Activated gamma-delta T cell treated with anti-CD3 and anti-CD28 coated beads, Interleukin-2, amount 50 U/mL, for 16 hours (primary cell): Measurements from ENCODE around the gene TPMT.
"Not testable (repeated sequence)": the region's sequence is repeated elsewhere in the genome, so short reads cannot be mapped to it uniquely, and the experiment has no call there.

Experiments
- DNase-seq: peaks from one replicate; pipeline ENCODE4 v3.0.0-alpha.2; 2020; ENCODE audit warnings: low read depth

TPMT gene

DNA sequence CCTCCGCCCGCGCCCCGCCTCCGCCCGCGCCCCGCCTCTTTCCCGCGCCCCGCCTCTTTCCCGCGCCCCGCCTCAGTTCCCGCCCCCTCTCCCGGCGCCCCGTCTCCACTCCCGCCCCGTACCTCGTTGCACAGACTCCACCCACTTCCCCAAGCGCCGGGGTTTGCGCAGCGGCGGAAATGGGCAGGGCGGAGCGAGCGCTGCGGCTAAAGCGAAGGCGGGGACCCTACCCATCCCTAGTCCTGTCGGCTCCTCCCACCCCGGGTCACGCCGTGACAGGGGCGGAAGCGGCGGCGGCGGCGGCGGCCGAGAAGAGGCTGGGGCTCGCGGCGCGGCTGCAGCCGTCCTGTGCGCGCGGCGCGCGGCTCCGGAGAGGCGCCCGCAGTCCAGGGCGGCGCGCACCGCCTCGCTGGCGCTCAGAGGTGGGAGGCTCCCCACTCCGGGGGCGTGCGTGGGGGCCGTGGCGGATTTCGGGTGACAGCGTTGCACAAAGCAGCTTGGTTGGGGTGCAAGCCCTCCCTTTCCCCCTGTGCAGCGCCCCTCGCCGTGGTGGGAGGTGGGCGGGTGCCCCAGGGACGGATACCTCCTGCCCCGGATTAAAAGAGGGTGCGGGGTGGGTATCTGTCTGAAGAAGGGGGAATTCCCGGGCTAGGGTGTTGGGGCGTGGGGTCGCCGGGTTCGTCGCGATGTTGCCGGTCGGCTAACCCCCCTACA, 430 bp upstream of the TPMT start, which contains the start of gene KDM1B:
KDM1B (plus strand) TSS at position 273 of the 714 bp plus-strand sequence. CDS start 4,474 bp downstream, outside the sequence.
- peak; percentile 98 for DNase-seq

DNA sequence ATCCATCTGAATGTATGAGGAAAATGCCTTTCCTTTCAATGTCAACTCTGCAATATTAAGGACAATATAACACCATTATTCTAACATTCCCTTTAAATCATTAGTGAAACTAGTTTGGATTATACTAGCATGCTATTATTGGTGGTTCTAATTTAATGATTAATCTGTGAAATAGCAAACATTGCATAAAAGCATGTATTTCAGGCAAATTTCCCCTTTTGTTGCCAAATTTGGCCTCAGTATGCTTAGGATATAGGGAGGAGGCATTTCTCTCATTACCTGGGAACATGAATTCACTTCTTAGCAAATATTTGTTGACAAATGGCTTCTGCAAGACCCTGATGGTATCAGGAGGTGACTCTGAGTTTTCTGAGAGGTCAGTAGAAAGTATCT, 1.6 kb downstream of the TPMT start:
- DNase-seq, result no peak

DNA sequence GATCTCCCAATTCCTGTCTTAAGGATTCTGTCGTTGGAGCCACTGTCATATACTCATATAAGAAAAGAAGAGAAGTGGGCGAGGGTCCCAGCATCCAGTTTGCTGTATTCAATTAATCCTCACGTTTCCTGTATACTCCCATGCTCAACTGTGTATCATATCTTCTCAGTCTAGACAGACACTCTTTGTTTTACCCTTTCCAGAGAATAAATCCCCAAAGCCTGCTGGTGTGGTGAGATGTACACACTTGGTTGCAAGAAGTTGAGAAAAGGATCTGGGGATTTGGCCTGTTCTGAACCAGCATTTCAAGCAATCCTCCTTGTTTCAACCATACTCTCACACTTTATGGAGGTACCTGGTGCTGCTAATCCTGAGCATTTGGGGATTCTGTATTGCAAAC, 3.1 kb downstream of the TPMT start:
- DNase-seq, result no peak

DNA sequence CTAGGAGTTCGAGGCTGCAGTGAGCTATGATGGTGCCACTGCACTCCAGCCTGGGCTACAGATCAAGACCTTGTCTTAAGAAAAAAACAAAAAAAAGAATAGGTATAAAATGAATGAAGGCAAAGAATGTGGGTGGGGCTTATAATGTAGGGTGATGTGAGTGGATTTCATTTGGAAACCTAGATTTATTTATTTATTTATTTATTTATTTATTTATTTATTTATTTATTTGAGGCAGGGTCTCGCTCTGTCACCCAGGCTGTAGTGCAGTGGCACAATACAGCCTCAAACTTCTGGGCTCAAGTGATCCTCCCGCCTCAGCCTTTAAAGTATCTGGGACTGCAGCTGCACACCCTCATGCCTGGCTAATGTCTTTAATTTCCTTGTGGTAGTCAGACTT, 3.5 kb downstream of the TPMT start:
- not testable (repeated sequence) for DNase-seq

DNA sequence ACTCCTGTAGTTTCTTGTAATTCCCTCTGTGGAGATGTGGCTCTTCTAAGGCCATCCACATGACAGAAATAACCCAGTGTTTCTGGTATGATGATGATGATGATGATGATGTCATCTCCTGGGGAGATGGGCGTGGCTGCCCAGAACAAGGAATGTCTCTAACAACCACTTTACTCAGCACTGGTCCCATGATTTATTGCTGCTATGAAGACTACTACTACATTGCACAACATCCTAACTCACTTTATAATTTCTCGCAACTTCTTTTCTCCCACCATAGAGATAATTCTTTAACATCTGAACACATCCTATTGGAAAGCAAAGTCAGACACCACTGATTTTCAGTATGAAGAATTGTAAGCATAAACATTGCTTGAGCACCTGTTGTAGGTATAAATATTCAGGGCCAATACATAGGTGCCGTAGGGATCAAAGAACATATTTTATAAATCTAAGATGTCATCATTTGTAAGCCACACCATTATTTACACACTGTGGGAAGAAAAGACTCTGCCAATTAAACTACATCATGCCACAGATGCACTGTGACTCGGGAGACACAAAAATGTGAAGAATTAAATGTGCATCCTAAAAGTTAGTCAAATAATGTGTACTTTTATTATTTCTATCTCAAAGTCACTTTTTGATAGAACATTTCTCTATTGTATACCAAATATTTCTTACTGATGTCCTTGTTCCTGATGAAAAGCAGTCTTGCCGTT, 6.4 kb downstream of the TPMT start:
- DNase-seq, result no peak

DNA sequence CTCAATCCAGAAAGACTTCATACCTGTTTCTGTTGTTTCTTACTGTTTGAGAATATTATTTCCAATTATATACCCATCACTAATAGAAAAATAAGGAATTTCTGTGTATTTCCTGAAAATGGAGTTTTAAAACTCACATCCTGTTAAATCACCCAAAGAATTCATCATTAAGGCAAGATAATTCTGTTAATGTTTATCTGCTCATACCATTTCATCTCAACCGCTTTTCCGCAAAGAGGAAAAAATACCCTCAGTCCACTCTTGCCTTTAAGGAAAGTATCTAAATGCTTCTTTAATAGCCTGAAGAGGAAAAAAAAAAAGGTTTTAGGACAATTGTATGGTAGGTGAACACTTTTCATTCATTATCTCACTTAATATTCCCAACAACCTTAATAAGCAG, 7.3 kb downstream of the TPMT start:
- no peak for DNase-seq

DNA sequence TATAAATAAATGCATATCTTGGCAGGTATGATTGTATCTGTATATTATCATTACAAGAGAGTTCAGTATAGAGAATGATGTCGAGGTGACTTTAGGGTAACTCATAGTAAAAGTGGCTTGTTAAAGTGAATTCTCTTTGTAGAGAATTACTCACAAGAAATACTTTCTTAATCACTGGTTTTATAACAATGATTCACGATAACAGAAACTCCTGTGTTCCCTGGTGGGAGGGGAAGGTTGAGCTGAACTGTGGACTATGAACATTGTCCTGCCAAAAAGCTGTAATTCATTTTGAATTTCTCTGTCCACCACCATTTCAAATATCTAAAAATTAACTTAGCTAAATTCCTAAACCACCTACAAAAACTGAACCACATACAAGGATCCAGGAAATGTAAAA, 7.7 kb downstream of the TPMT start:
- no peak for DNase-seq

DNA sequence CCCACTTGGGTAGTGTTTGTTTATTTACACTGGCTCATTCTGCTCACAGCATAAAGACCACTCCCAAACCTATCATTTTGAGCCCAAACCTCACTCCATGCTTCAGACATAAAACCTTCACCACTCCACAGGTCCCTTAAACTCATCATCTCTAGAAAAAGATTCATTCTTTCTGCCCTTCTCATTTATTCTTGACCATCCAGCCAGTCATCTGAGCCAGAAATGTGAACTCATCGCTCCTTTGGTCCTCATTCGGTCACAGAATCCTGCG, 12.4 kb downstream of the TPMT start:
- DNase-seq, result no peak

DNA sequence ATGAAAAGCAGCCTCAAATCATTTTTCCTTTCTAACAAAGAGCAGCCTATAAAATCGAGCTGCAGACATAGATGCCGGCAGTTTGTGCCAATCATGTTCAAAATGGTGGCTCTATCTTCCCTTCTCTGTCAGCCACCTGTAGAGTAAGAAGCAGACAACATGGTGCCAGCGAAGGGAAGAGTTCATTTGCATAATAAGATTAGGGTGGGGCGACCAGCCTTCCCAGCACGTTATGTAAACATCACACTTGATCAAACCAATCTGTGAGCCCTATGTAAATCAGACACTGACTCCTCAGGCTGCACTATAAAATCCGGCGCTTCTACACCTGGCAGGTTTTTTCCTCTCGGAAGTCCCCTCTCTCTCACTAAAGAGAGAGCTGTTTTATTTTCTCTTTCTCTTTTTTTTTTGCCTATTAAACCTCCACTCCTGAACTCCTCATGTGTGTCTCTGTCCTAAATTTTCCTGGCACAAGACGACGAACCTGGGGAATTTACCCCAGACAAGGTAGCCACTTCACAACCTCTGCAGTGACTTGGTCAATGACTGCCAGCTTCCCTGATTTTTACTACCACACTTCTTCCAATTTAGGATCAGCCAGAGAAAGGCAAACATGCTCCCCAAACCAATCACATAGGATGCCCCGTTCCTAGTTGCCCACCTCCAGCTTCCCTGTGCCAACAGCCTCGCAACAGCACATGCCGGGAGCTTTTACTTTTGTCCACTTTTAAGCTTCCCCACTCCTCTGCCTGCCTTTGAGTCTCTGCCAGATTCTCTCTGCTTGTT, 12.9 kb downstream of the TPMT start:
- no peak for DNase-seq

DNA sequence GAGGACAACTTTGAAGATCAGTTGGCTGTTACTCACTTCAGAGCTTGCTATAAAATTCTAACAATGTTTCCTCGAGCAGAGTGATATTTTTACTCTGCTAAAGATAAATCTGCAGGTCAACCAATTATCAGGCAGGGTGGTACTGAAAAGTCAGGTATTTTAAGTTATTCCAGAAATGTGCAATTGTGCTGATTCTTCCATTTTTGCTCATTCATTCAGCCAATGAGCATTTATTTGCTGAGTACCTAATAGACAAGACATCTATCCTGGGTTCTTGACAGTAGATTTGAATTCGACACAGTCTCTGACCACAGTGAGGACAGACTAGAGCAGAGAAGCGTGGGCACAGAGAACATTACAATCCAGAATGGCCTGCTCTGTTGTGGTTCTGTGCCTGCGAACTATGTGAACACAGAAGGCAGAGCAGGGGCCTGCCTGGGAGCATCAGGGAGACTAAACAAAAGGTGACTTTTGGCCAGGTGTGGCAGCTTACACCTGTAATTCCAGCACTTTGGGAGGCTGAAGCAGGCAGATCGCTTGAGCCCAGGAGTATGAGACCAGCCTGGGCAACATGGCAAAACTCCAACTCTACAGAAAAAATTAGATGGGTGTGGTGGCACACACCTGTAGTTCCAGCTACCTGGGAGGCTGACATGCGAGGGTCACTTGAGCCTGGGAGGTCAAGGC, 14.8 kb downstream of the TPMT start:
- DNase-seq, result no peak

DNA sequence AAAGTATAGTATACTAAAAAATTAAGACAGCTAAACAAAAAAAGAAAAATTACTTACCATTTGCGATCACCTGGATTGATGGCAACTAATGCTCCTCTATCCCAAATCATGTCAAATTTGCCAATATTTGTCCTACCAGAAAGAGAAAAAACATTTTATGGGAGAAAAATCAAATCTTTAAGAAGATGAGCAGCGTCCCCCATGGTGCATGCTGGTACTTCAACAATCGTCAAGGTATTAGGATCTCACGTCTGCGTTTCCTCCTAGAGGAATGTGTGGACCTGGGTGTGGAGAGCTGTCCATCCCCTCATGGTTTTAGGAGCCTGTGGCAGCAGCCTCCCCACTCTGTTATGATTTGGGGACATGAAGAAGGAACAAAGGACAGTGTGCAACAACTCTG, 16.0 kb downstream of the TPMT start:
- no peak for DNase-seq

DNA sequence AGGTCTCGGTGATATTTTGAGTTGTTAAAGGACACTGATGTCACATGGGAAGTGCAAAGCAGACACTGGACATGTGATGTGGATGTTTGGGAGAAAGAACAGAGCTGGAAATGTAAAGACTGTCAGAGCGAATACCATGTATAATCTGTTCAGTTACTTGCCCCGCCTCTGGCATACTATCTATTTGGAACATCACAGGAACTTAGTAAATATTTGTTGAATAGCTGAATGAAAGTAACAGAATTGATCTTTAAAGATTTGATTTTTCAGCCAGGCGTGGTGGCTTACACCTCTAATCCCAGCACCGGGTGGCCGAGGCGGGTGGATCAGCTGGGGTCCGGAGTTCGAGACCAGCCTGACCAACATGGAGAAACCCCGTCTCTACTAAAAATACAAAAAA, 18.6 kb downstream of the TPMT start:
- no peak for DNase-seq

DNA sequence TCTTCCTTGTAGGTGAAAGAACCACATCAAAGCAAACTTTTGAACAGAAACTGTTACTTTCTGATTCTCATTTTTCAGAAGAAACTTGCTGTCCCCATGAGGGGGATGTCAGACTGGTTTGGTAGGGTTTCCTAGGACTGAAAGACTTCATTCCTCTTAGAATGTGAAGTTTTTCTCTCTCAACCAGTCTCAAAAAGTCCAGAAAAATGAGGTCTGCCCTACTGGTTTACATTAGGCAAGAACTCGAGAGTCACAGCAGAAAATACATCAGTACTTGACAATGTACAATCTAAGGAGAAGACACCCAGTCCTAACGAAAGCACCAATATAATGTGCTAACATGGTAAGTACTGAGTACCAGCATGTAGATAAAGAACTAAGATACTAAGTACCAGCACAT, 19.7 kb downstream of the TPMT start:
- DNase-seq, result no peak

DNA sequence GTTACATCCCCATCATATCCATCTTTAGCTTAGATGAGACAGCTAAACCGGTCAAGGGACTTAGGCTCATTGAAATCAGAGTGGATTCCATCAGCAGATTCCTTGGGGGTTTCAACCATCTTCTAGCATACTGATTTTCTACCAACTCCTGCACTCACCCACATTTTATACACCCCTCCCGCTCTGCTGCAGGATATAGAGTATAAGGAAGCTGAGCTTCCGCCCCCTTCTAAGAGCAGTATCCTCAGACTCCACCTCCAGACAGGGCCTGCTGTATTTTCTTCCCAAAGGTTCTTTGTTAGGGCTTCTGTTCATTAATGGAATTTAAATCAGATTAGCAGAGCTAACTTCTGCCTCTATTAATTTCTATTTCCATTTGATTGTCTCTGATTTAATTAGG, 22.5 kb downstream of the TPMT start:
- no peak for DNase-seq

DNA sequence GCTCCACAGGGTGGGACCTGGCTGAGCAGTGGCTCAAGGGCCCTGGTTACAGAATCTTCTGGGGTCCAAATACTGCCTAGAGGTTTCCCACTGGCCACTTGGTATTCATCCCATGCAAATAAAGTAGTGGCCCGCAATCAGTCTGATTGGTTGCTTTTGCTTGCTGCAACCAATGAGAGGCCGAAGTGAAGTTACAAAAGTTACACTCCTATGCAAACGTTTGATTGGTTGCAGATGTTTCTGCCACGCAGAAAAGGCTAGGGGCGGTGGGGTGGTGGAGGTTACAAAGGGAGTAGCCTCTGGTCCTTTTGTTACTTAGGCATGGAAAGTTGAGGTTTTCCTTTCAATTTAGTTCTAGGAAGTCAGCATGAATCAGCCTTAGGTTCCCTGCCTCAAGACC, 28.8 kb downstream of the TPMT start:
- DNase-seq, result no peak

DNA sequence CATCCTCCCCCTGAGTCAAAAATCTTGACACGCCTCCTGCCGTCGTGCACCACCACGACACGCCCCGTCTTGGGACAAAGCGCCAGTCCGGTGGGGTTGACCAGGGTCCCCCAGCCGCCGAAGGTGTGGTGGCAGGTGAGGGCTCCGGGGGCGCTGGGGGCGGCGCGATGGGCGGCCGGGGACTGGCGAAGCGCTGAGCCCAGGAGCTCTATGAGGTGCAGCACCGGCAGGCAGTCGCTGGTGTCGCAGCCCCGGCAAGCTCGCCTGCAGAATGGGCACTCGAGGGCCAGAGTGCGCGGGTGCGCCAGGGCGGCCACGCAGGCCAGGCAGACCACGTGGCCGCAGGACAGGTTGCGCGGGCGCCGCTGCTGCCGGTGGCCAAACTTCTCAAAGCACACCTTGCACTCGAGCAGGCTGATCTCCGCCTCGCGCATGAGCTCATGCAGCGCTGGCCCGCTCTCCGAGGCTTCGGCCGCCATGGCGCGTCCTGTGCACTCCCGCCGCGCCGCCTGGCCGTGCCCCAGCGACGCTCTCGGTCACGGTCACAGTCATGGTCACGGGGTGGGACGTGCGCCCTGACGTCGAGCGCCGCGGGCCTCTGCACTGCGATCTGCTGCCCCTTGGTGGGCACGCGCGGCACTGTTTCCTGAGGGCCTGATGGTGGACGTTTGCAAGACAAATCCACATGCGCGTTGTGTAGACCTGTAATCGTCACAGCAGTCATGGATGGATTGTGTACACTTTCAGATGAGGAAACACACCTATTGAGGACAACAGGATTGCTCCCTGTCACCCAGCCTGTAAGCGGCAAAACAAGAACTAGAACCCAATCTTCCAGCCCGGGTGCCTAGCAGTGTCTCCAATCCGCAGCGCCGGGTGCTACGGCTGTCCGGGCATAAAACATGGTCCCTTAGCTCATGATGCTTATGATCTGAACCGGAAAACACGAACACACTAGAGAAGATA, 32.5 kb downstream of the TPMT start, which contains the start of gene NHLRC1:
NHLRC1 (minus strand) TSS at position 550 of the 966 bp plus-strand sequence; CDS start at position 479, 71 bp downstream.
- DNase-seq, result peak; percentile 55

DNA sequence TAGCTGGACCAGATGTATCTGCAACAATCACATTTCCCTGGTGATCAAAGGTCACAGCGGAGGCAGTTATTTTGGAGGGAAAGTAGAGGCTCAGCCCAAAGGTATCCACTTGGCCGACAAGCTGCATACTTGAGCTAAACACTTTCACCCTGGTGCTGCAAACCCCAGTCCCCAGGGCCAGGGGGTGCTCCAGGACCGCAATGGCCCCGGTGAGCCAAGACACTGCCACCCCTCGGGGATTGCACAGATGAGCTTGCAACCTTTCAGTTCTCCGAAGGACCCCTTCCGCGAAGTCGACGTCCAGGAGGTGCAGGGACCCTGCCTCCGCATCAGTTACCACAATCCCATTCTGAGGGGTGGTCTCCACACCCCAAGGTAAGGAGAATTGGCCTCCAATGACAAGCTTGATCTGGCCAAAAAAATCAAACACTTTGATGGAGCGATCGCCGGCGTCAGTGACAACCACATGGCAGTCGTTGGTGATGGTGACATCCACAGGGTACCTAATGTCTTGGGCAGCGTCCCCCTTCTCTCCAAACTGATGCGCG, 33.2 kb downstream of the TPMT start:
- no peak for DNase-seq

DNA sequence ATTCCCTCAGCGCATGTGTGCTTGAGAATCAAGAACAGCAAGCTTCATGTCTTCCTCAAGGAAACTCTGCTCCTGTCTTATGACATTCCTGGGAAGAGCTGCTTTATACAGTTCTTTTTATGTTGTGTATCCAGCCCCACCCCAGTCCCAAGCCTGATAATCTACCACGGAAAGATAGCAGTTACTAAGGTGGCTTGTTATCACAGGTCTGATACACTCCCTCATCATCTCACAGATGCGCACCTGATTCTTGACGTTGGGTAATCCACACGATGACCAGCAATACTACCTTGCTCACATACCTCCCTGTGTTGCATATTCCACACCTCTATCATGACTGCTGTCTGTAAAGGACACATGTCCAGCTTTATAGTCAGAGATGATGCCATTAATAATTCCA, 35.6 kb downstream of the TPMT start:
- DNase-seq, result no peak

DNA sequence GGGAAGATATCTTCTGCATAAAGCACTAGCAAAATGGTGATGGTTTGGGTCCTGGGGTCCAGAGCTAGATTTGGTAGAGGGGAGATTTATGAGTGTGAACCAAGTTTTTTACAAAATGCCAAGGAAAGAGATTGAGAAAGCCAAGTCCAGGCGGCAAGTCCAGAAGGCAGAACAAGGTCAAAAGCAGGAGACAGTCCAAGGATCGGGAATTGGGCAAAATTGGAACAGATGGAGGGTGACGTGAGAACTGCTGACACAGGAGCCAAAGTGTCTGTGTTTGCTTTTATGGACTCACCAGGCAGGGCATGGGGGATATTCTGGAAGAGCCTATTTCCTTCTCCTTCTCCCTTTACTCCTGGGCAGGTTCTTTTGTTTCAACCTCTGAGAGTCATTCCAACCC, 36.5 kb downstream of the TPMT start:
- DNase-seq, result no peak

DNA sequence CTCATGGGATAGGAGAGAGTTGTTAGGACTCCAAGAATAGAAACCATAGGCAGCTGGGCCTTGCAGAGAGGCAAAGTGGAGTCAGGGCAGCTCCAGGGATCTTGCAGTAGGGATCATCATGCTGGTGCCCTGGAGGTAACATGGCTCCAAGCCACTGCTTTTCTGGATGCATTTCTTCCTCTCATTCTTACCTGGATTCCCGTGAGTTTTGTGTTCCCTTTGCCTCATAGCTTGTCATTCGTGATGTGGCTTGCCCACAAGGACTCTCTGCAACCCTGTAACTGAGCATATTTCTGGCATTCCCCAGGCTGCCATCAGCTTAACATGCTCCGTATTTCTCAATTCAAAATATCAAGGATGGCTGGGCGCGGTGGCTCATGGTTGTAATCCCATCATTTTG, 37.7 kb downstream of the TPMT start:
- no peak for DNase-seq

DNA sequence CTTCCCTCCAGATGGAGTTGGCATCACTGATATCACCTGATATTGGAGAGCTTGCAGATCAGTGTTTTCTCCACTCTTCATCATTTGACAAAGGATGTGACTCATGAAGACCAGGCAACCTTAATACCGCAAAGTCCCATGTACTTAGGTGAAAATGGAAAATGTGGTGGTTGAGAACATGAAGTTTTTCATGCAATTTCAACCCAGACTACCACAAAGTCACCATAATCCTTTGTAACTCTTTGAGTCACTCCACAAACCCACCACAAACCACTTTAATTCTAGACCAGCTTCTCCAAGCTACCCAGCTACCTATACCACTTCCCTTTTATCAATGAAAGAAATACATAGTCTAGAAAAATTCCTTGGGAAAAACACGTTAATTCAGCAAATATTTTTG, 39.5 kb downstream of the TPMT start:
- no peak for DNase-seq
